ENCODE measurements around the gene VEZT. TPM values are rescaled to one million over a fixed set of nuclear protein-coding genes. Genes with fewer than 3 reads are reported as not detected.
"Not testable (repeated sequence)": the region's sequence is repeated elsewhere in the genome, so short reads cannot be mapped to it uniquely, and the experiment has no call there.

VEZT gene
- polyA plus RNA-seq, 4 donors, result 11.3 to 49.7 (median 18.1) TPM

GRCh38 chr12:95312656-95313055 lies 95.0 kb downstream of the VEZT start:
- H3K27ac ChIP-seq (ENCODE audit: low read depth in 1 of 3, low read length in 2 of 3), result no peak overlapping the region
- peaks cover 0 to 2% (median 2%) of the 10 kb centered on the region in 3 donors for H3K36me3 ChIP-seq (ENCODE audit: control insufficient read depth in 3 of 3, insufficient read depth in 2 of 3, low read depth in 1 of 3, low read length in 3 of 3)
- no peaks in the 10 kb centered on the region for H3K27me3 ChIP-seq (ENCODE audit: control insufficient read depth in 3 of 3, insufficient read depth in 3 of 3, low read length in 3 of 3)
- 22 to 60% (median 43%) methylated on average over 1 of the region's 1 CpG for WGBS, 3 donors
- H3K4me1 ChIP-seq (ENCODE audit: control insufficient read depth in 3 of 3, insufficient read depth in 2 of 3, low read depth in 1 of 3, low read length in 2 of 3), result no peaks in the 10 kb centered on the region
- H3K9me3 ChIP-seq (ENCODE audit: control insufficient read depth in 2 of 2, insufficient read depth in 1 of 2, low read depth in 1 of 2, low read length in 1 of 2), result no peaks in the 10 kb centered on the region
- no peak for FAIRE-seq
- H3K4me3 ChIP-seq (ENCODE audit: low read depth in 1 of 3, low read length in 3 of 3), result no peak overlapping the region
- DNase-seq, result no peak

- not testable (repeated sequence) for H3K4me3 ChIP-seq (ENCODE audit: low read depth in 1 of 3, low read length in 3 of 3); FAIRE-seq
- WGBS, 3 donors, result 89 to 97% (median 91%) methylated on average over 6 of the region's 6 CpGs
Measured at GRCh38 chr12:95314756-95315155, 97.1 kb downstream of the VEZT start.

GRCh38 chr12:95316798-95317197 lies 99.2 kb downstream of the VEZT start:
- H3K27ac ChIP-seq (ENCODE audit: low read depth in 1 of 3, low read length in 2 of 3), result no peak overlapping the region
- WGBS, 3 donors, result 72 to 94% (median 89%) methylated on average over 4 of the region's 4 CpGs
- no peaks in the 10 kb centered on the region for H3K36me3 ChIP-seq (ENCODE audit: control insufficient read depth in 3 of 3, insufficient read depth in 2 of 3, low read depth in 1 of 3, low read length in 3 of 3)
- FAIRE-seq (no peak), DNase-seq (no peak)
- no peaks in the 10 kb centered on the region for H3K9me3 ChIP-seq (ENCODE audit: control insufficient read depth in 2 of 2, insufficient read depth in 1 of 2, low read depth in 1 of 2, low read length in 1 of 2)
- H3K4me1 ChIP-seq (ENCODE audit: control insufficient read depth in 3 of 3, insufficient read depth in 2 of 3, low read depth in 1 of 3, low read length in 2 of 3), result no peaks in the 10 kb centered on the region
- no peaks in the 10 kb centered on the region for H3K27me3 ChIP-seq (ENCODE audit: control insufficient read depth in 3 of 3, insufficient read depth in 3 of 3, low read length in 3 of 3)
- H3K4me3 ChIP-seq (ENCODE audit: low read depth in 1 of 3, low read length in 3 of 3), result no peak overlapping the region

More at GRCh38 chr12:95314756-95315155, 97.1 kb downstream of the VEZT start:
- H3K27me3 ChIP-seq (ENCODE audit: control insufficient read depth in 3 of 3, insufficient read depth in 3 of 3, low read length in 3 of 3); DNase-seq; H3K27ac ChIP-seq (ENCODE audit: low read depth in 1 of 3, low read length in 2 of 3); H3K4me1 ChIP-seq (ENCODE audit: control insufficient read depth in 3 of 3, insufficient read depth in 2 of 3, low read depth in 1 of 3, low read length in 2 of 3); H3K36me3 ChIP-seq (ENCODE audit: control insufficient read depth in 3 of 3, insufficient read depth in 2 of 3, low read depth in 1 of 3, low read length in 3 of 3); H3K9me3 ChIP-seq (ENCODE audit: control insufficient read depth in 2 of 2, insufficient read depth in 1 of 2, low read depth in 1 of 2, low read length in 1 of 2): not testable (repeated sequence)

- H3K36me3 ChIP-seq (ENCODE audit: control insufficient read depth in 3 of 3, insufficient read depth in 2 of 3, low read depth in 1 of 3, low read length in 3 of 3), result no peaks in the 10 kb centered on the region
- 62 to 79% (median 69%) methylated on average over 2 of the region's 2 CpGs for WGBS, 3 donors
- no peaks in the 10 kb centered on the region for H3K9me3 ChIP-seq (ENCODE audit: control insufficient read depth in 2 of 2, insufficient read depth in 1 of 2, low read depth in 1 of 2, low read length in 1 of 2)
- peaks cover 0 to 1% (median 0%) of the 10 kb centered on the region in 3 donors for H3K4me1 ChIP-seq (ENCODE audit: control insufficient read depth in 3 of 3, insufficient read depth in 2 of 3, low read depth in 1 of 3, low read length in 2 of 3)
- H3K27me3 ChIP-seq (ENCODE audit: control insufficient read depth in 3 of 3, insufficient read depth in 3 of 3, low read length in 3 of 3), result no peaks in the 10 kb centered on the region
- no peak for FAIRE-seq
- no peak overlapping the region for H3K4me3 ChIP-seq (ENCODE audit: low read depth in 1 of 3, low read length in 3 of 3)
- H3K27ac ChIP-seq (ENCODE audit: low read depth in 1 of 3, low read length in 2 of 3), result no peak overlapping the region
- DNase-seq, result peak; percentile 6 to 13
Measured at GRCh38 chr12:95318071-95318545, 100.5 kb downstream of the VEZT start.

GRCh38 chr12:95319694-95320331 lies 102.2 kb downstream of the VEZT start:
- Histone ChIP-seq H3K36me3 (ENCODE audit: control insufficient read depth in 3 of 3, insufficient read depth in 2 of 3, low read depth in 1 of 3, low read length in 3 of 3) (no peaks in the 10 kb centered on the region), H3K4me3 (ENCODE audit: low read depth in 1 of 3, low read length in 3 of 3) (no peak overlapping the region), H3K27ac (ENCODE audit: low read depth in 1 of 3, low read length in 2 of 3) (no peak overlapping the region), H3K4me1 (ENCODE audit: control insufficient read depth in 3 of 3, insufficient read depth in 2 of 3, low read depth in 1 of 3, low read length in 2 of 3) (peaks cover 0 to 4% (median 0%) of the 10 kb centered on the region in 3 donors), H3K27me3 (ENCODE audit: control insufficient read depth in 3 of 3, insufficient read depth in 3 of 3, low read length in 3 of 3) (no peaks in the 10 kb centered on the region), H3K9me3 (ENCODE audit: control insufficient read depth in 2 of 2, insufficient read depth in 1 of 2, low read depth in 1 of 2, low read length in 1 of 2) (no peaks in the 10 kb centered on the region)
- WGBS, 3 donors, result 95 to 100% (median 96%) methylated on average over 1 of the region's 1 CpG
- no peak for DNase-seq
- FAIRE-seq, result no peak

GRCh38 chr12:95321516-95322246 lies 104.1 kb downstream of the VEZT start:
- Histone ChIP-seq H3K4me3 (ENCODE audit: low read depth in 1 of 3, low read length in 3 of 3) (no peak overlapping the region), H3K27me3 (ENCODE audit: control insufficient read depth in 3 of 3, insufficient read depth in 3 of 3, low read length in 3 of 3) (no peaks in the 10 kb centered on the region), H3K36me3 (ENCODE audit: control insufficient read depth in 3 of 3, insufficient read depth in 2 of 3, low read depth in 1 of 3, low read length in 3 of 3) (no peaks in the 10 kb centered on the region), H3K9me3 (ENCODE audit: control insufficient read depth in 2 of 2, insufficient read depth in 1 of 2, low read depth in 1 of 2, low read length in 1 of 2) (no peaks in the 10 kb centered on the region), H3K4me1 (ENCODE audit: control insufficient read depth in 3 of 3, insufficient read depth in 2 of 3, low read depth in 1 of 3, low read length in 2 of 3) (peaks cover 0 to 4% (median 0%) of the 10 kb centered on the region in 3 donors), H3K27ac (ENCODE audit: low read depth in 1 of 3, low read length in 2 of 3) (no peak overlapping the region)
- DNase-seq, result no peak
- FAIRE-seq, result no peak
- 58 to 71% (median 69%) methylated on average over 3 of the region's 3 CpGs for WGBS, 3 donors

- Histone ChIP-seq H3K27me3 (ENCODE audit: control insufficient read depth in 3 of 3, insufficient read depth in 3 of 3, low read length in 3 of 3) (no peaks in the 10 kb centered on the region), H3K9me3 (ENCODE audit: control insufficient read depth in 2 of 2, insufficient read depth in 1 of 2, low read depth in 1 of 2, low read length in 1 of 2) (no peaks in the 10 kb centered on the region), H3K36me3 (ENCODE audit: control insufficient read depth in 3 of 3, insufficient read depth in 2 of 3, low read depth in 1 of 3, low read length in 3 of 3) (no peaks in the 10 kb centered on the region), H3K27ac (ENCODE audit: low read depth in 1 of 3, low read length in 2 of 3) (no peak overlapping the region), H3K4me3 (ENCODE audit: low read depth in 1 of 3, low read length in 3 of 3) (no peak overlapping the region), H3K4me1 (ENCODE audit: control insufficient read depth in 3 of 3, insufficient read depth in 2 of 3, low read depth in 1 of 3, low read length in 2 of 3) (peaks cover 0 to 4% (median 0%) of the 10 kb centered on the region in 3 donors)
- 71 to 89% (median 73%) methylated on average over 4 of the region's 4 CpGs for WGBS, 3 donors
- FAIRE-seq (no peak), DNase-seq (no peak)
Measured at GRCh38 chr12:95322326-95322725, 104.7 kb downstream of the VEZT start.

- Histone ChIP-seq H3K27me3 (ENCODE audit: control insufficient read depth in 3 of 3, insufficient read depth in 3 of 3, low read length in 3 of 3) (no peaks in the 10 kb centered on the region), H3K27ac (ENCODE audit: low read depth in 1 of 3, low read length in 2 of 3) (no peak overlapping the region), H3K4me1 (ENCODE audit: control insufficient read depth in 3 of 3, insufficient read depth in 2 of 3, low read depth in 1 of 3, low read length in 2 of 3) (peaks cover 0 to 4% (median 0%) of the 10 kb centered on the region in 3 donors), H3K4me3 (ENCODE audit: low read depth in 1 of 3, low read length in 3 of 3) (no peak overlapping the region), H3K9me3 (ENCODE audit: control insufficient read depth in 2 of 2, insufficient read depth in 1 of 2, low read depth in 1 of 2, low read length in 1 of 2) (no peaks in the 10 kb centered on the region), H3K36me3 (ENCODE audit: control insufficient read depth in 3 of 3, insufficient read depth in 2 of 3, low read depth in 1 of 3, low read length in 3 of 3) (no peaks in the 10 kb centered on the region)
- FAIRE-seq (no peak), DNase-seq (no peak)
Measured at GRCh38 chr12:95323212-95323611, 105.6 kb downstream of the VEZT start.

Data from small intestine (tissue), 7 donors.